ENCODE data around the gene EFHC2. TPM values are rescaled to one million over a fixed set of nuclear protein-coding genes. Genes with fewer than 3 reads are reported as not detected.
"Not testable (repeated sequence)": the region's sequence is repeated elsewhere in the genome, so short reads cannot be mapped to it uniquely, and the experiment has no call there.

The EFHC2 gene
- total RNA-seq, 2 donors from 2014 or later: 3.0 to 6.2 TPM

DNA sequence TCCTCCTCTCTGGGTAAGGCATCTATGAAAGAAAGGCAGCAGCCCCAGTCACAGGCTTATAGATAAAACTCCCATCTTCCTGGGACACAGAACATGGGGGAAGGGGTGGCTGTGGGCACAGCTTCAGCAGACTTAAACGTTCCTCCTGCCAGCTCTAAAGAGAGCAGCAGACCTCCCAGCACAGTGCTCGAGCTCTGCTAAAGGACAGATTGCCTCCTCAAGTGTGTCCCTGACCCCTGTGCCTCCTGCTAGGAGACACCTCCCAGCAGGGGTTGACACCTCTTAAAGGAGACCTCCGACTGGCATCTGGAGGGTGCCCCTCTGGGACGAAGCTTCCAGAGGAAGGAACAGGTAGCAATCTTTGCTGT is 89.9 kb downstream of the EFHC2 start:
- Histone ChIP-seq H3K4me3 (no peak overlapping the region), H3K27ac (no peak overlapping the region), H3K27me3 (replicated peaks; ENCODE audit: insufficient read depth) (no peaks in the 10 kb centered on the region), H3K9me3 (no peaks in the 10 kb centered on the region), H3K36me3 (no peaks in the 10 kb centered on the region), H3K4me1 (replicated peaks) (no peaks in the 10 kb centered on the region)
- no peak for DNase-seq (ENCODE audit: low spot score)
- TF ChIP-seq, protein P1, sequence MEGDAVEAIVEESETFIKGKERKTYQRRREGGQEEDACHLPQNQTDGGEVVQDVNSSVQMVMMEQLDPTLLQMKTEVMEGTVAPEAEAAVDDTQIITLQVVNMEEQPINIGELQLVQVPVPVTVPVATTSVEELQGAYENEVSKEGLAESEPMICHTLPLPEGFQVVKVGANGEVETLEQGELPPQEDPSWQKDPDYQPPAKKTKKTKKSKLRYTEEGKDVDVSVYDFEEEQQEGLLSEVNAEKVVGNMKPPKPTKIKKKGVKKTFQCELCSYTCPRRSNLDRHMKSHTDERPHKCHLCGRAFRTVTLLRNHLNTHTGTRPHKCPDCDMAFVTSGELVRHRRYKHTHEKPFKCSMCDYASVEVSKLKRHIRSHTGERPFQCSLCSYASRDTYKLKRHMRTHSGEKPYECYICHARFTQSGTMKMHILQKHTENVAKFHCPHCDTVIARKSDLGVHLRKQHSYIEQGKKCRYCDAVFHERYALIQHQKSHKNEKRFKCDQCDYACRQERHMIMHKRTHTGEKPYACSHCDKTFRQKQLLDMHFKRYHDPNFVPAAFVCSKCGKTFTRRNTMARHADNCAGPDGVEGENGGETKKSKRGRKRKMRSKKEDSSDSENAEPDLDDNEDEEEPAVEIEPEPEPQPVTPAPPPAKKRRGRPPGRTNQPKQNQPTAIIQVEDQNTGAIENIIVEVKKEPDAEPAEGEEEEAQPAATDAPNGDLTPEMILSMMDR (IDR thresholded peaks at IDR 0.05): no peak
- TF ChIP-seq POLR2A (IDR thresholded peaks at IDR 0.05) (no peak), POLR2AphosphoS5 (IDR thresholded peaks at IDR 0.05) (no peak)
- intact Hi-C loops (cut with DNase I): no loop called here
- 36% methylated on average over 3 of the region's 4 CpGs for WGBS

- H3K4me1 ChIP-seq (replicated peaks); H3K27ac ChIP-seq; intact Hi-C loops (cut with DNase I): not testable (repeated sequence)
Measured at GRCh38 chrX:44252688-44253574, 90.5 kb downstream of the EFHC2 start.

DNA sequence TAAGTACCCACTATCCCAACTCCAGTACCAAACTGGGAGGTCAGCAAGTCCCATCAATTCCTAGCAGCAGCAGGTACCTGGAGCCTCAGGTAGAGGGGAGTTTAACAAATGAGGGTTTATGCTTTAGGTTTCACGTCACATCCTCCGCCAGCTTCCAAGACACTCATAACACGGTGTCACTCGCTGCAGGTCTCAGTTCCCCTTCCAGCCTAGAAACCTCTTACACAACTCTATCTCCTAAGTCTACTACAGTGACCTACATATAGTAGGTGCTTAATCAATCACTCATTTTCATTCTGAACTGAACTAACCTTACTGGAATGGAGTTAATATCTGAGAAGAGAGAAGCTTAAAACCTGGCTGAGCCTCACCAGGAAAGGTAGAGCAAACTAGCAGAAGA is 96.0 kb downstream of the EFHC2 start:
- TF ChIP-seq POLR2A (IDR thresholded peaks at IDR 0.05) (no peak), POLR2AphosphoS5 (IDR thresholded peaks at IDR 0.05) (no peak)
- TF ChIP-seq, protein P1 (IDR thresholded peaks at IDR 0.05): no peak
- no peak for DNase-seq (ENCODE audit: low spot score)
- Histone ChIP-seq H3K27me3 (replicated peaks; ENCODE audit: insufficient read depth) (no peaks in the 10 kb centered on the region), H3K27ac (no peak overlapping the region), H3K4me3 (no peak overlapping the region), H3K9me3 (no peaks in the 10 kb centered on the region), H3K36me3 (no peaks in the 10 kb centered on the region), H3K4me1 (replicated peaks) (no peaks in the 10 kb centered on the region)
- 98% methylated on average over 4 of the region's 4 CpGs for WGBS
- intact Hi-C loops (cut with DNase I): no loop called here

More at GRCh38 chrX:44252688-44253574, 90.5 kb downstream of the EFHC2 start:
- not testable (repeated sequence) for H3K9me3 ChIP-seq; H3K4me3 ChIP-seq; H3K36me3 ChIP-seq; H3K27me3 ChIP-seq (replicated peaks; ENCODE audit: insufficient read depth)
- 47% methylated on average over 14 of the region's 17 CpGs for WGBS
- TF ChIP-seq POLR2AphosphoS5 (IDR thresholded peaks at IDR 0.05): peak; percentile 14
- DNase-seq (ENCODE audit: low spot score): peak; percentile 23

DNA sequence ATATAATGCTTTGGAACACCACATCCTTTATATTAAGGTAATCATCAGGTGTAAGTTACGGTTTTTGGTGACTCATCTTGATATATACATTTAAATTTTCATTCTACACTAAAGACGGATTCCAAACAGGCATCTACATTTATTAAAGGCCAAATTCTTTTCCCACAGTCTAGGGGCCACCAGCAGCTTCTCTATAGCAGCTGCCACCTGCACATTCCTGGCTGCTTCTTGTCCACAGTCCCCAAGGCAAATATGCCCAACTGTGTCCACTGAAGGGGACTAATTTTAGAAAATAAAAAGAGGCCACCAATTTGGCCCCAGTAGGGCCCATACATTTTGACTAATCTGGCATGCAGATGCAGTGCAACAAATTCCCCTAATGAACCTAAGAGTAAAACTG is 96.6 kb downstream of the EFHC2 start:
- no peaks in the 10 kb centered on the region for H3K27me3 ChIP-seq (replicated peaks; ENCODE audit: insufficient read depth)
- intact Hi-C loops (cut with DNase I): no loop called here
- DNase-seq (ENCODE audit: low spot score): no peak
- no peak for TF ChIP-seq POLR2AphosphoS5 (IDR thresholded peaks at IDR 0.05)
- TF ChIP-seq, protein P1 (IDR thresholded peaks at IDR 0.05): no peak
- no peaks in the 10 kb centered on the region for H3K4me1 ChIP-seq (replicated peaks)
- no peaks in the 10 kb centered on the region for H3K36me3 ChIP-seq
- no peaks in the 10 kb centered on the region for H3K9me3 ChIP-seq
- H3K4me3 ChIP-seq: no peak overlapping the region
- WGBS: 85% methylated on average over 2 of the region's 2 CpGs
- no peak overlapping the region for H3K27ac ChIP-seq

DNA sequence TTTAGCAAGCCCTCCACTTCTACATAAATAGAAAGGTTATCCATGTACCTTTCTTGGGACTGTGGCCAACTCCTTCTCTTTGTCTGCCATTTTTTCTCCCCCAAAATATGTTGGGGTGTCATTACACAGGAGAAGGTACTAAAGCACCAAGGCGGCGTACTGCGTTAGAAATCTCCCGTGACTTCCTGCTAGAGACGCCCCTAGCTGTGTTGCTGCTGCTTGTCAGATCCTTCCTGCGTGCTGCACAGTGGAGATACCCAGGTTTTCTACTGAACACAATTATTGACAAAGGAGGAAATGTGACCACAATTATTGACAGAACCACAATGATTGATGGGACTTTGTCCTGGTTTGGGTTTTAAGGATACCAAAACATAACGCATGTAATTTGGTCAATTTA is 97.7 kb downstream of the EFHC2 start:
- Histone ChIP-seq H3K4me1 (replicated peaks) (no peaks in the 10 kb centered on the region), H3K27me3 (replicated peaks; ENCODE audit: insufficient read depth) (no peaks in the 10 kb centered on the region), H3K4me3 (no peak overlapping the region), H3K27ac (no peak overlapping the region), H3K9me3 (no peaks in the 10 kb centered on the region), H3K36me3 (no peaks in the 10 kb centered on the region)
- WGBS: 76% methylated on average over 7 of the region's 7 CpGs
- DNase-seq (ENCODE audit: low spot score): no peak
- TF ChIP-seq POLR2A (IDR thresholded peaks at IDR 0.05): no peak
- intact Hi-C loops (cut with DNase I): no loop called here

DNA sequence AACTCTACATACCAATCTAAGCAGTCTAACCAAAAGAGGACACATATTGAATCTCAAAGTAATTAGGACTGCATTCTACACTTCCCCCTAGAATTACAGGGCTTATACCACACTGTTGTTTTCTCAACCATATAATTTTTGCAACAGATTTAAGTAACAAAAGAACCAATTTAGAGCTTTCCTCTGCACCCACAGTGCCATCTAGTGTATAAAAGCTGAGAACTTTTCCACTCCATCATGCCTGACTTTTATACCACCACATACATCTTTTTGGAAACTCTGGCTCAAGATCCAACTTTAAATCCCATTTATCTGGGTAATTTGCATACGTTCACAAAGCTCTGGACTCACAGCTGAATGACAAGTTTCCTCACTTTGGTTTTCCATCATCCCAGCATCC is 99.5 kb downstream of the EFHC2 start:
- 44% methylated on average over 1 of the region's 1 CpG for whole genome bisulfite sequencing
- Histone ChIP-seq H3K27ac (no peak overlapping the region), H3K36me3 (no peaks in the 10 kb centered on the region), H3K4me1 (replicated peaks) (no peaks in the 10 kb centered on the region), H3K9me3 (no peaks in the 10 kb centered on the region), H3K4me3 (no peak overlapping the region), H3K27me3 (replicated peaks; ENCODE audit: insufficient read depth) (no peaks in the 10 kb centered on the region)
- no peak for TF ChIP-seq POLR2AphosphoS5 (IDR thresholded peaks at IDR 0.05)
- TF ChIP-seq, protein P1 (IDR thresholded peaks at IDR 0.05): peak; percentile 15 to 51 (median 45)
- no peak for DNase-seq (ENCODE audit: low spot score)
- intact Hi-C loops (cut with DNase I): loop anchor here (5.0 kb wide), 1 partner anchor 287 kb away; no protein-coding TSS in a partner anchor

All from prostate gland (tissue), 2 donors.